Stimulated activated naive CD4-positive, alpha-beta T cell treated with Interleukin-2 at 50 U/mL for 16 hours (primary cell): ENCODE data around the gene ZNF827.

Source experiments
- DNase-seq: peaks from one replicate; lab custom pipeline; 2025; lab: John Stamatoyannopoulos, UW

ZNF827 gene

GRCh38 chr4:145891958-145892357, 46.7 kb downstream of the ZNF827 start:
- DNase-seq = no peak

GRCh38 chr4:145890689-145891088, 47.9 kb downstream of the ZNF827 start:
- no peak for DNase-seq

GRCh38 chr4:145888393-145888792, 50.2 kb downstream of the ZNF827 start:
- DNase-seq = no peak

- no peak for DNase-seq
Measured at GRCh38 chr4:145887241-145887991, 51.2 kb downstream of the ZNF827 start.

- DNase-seq = no peak
Measured at GRCh38 chr4:145886871-145887240, 51.8 kb downstream of the ZNF827 start.

- no peak for DNase-seq
Measured at GRCh38 chr4:145885666-145886065, 53.0 kb downstream of the ZNF827 start.

- DNase-seq = no peak
Measured at GRCh38 chr4:145884775-145885174, 53.8 kb downstream of the ZNF827 start.

- DNase-seq = no peak
Measured at GRCh38 chr4:145883101-145883694, 55.4 kb downstream of the ZNF827 start.

GRCh38 chr4:145882604-145883003, 56.0 kb downstream of the ZNF827 start:
- no peak for DNase-seq

GRCh38 chr4:145881989-145882388, 56.6 kb downstream of the ZNF827 start:
- DNase-seq = no peak

GRCh38 chr4:145881576-145881975, 57.0 kb downstream of the ZNF827 start:
- no peak for DNase-seq

GRCh38 chr4:145880355-145880960, 58.2 kb downstream of the ZNF827 start:
- DNase-seq = no peak

- no peak for DNase-seq
Measured at GRCh38 chr4:145879598-145879997, 59.0 kb downstream of the ZNF827 start.

GRCh38 chr4:145878501-145879435, 59.9 kb downstream of the ZNF827 start:
- DNase-seq = no peak

- no peak for DNase-seq
Measured at GRCh38 chr4:145876531-145877180, 62.0 kb downstream of the ZNF827 start.

GRCh38 chr4:145873901-145874300, 64.7 kb downstream of the ZNF827 start:
- no peak for DNase-seq

- no peak for DNase-seq
Measured at GRCh38 chr4:145871209-145871608, 67.4 kb downstream of the ZNF827 start.

- no peak for DNase-seq
Measured at GRCh38 chr4:145870155-145871020, 68.2 kb downstream of the ZNF827 start.

GRCh38 chr4:145868637-145869409, 69.8 kb downstream of the ZNF827 start:
- no peak for DNase-seq

GRCh38 chr4:145867406-145867805, 71.2 kb downstream of the ZNF827 start:
- DNase-seq = no peak
